Keratinocyte (primary cell): ENCODE measurements around the gene TCEANC2. TPM values are rescaled to one million over a fixed set of nuclear protein-coding genes. Genes with fewer than 3 reads are reported as not detected.

Source experiments
- DNase-seq: peaks from one replicate; pipeline ENCODE4 v3.0.0-alpha.2; 2011; ENCODE audit warnings: low read depth, missing footprints, low spot score
- FAIRE-seq: peaks from 2 replicates; lab custom pipeline; 2011; peaks lifted over from hg19 to GRCh38; lab: Jason Lieb, UNC
- H2AFZ ChIP-seq: 2 replicates; pipeline ENCODE4 v1.6.0; 2012; ENCODE audit warnings: low read length, control low read depth, inconsistent platforms; ENCODE audit not compliant: control insufficient read depth
- H3K27ac ChIP-seq: 2 replicates; pipeline ENCODE4 v1.5.1; 2011; ENCODE audit warnings: low read length; ENCODE audit not compliant: control insufficient read depth, insufficient read depth
- H3K27me3 ChIP-seq: 3 replicates; pipeline ENCODE4 v1.6.0; 2011; ENCODE audit warnings: low read length; ENCODE audit not compliant: control insufficient read depth, insufficient read depth; ENCODE audit errors: extremely low read depth
- H3K36me3 ChIP-seq, 2 experiments: 2 replicates in 1 of 2; 3 replicates in 1 of 2; pipeline ENCODE4 v1.5.1; 2011; ENCODE audit warnings: low read length in 2 of 2, mild to moderate bottlenecking in 1 of 2; ENCODE audit not compliant: control insufficient read depth in 2 of 2, insufficient read depth in 2 of 2; ENCODE audit errors: extremely low read depth in 1 of 2
- H3K4me1 ChIP-seq: 3 replicates; pipeline ENCODE4 v1.5.1; 2011; ENCODE audit warnings: low read length; ENCODE audit not compliant: control insufficient read depth, insufficient read depth; ENCODE audit errors: extremely low read depth
- H3K4me2 ChIP-seq: 3 replicates; pipeline ENCODE4 v1.6.0; 2011; ENCODE audit warnings: low read depth, low read length; ENCODE audit not compliant: control insufficient read depth, insufficient read depth; ENCODE audit errors: extremely low read depth
- H3K4me3 ChIP-seq, 3 experiments: fragments of 200-600 bp in 1 of 3; sonication (generic) in 1 of 3; 2 replicates in 2 of 3; 3 replicates in 1 of 3; pipeline ENCODE4 v1.5.1; 2011 to 2016; ENCODE audit warnings: low read length in 3 of 3, mild to moderate bottlenecking in 3 of 3, control low read depth in 2 of 3, inconsistent platforms in 1 of 3, low read depth in 1 of 3, mixed read lengths in 1 of 3, mixed run types in 1 of 3, moderate library complexity in 1 of 3; ENCODE audit not compliant: control insufficient read depth in 2 of 3, insufficient read depth in 2 of 3; ENCODE audit errors: extremely low read depth in 1 of 3
- H3K79me2 ChIP-seq: 2 replicates; pipeline ENCODE4 v1.6.0; 2012; ENCODE audit warnings: low read length; ENCODE audit not compliant: control insufficient read depth, insufficient read depth
- H3K9ac ChIP-seq: 3 replicates; pipeline ENCODE4 v1.6.0; 2011; ENCODE audit warnings: low read length; ENCODE audit not compliant: control insufficient read depth, insufficient read depth; ENCODE audit errors: extremely low read depth
- H3K9me1 ChIP-seq: 3 replicates; pipeline ENCODE4 v1.6.0; 2011; ENCODE audit warnings: low read length; ENCODE audit not compliant: control insufficient read depth, insufficient read depth; ENCODE audit errors: extremely low read depth
- H3K9me3 ChIP-seq: 2 replicates; pipeline ENCODE4 v1.5.1; 2012; ENCODE audit warnings: low read depth, low read length; ENCODE audit not compliant: control insufficient read depth
- H4K20me1 ChIP-seq: 3 replicates; pipeline ENCODE4 v1.6.0; 2011; ENCODE audit warnings: low read length; ENCODE audit not compliant: control insufficient read depth, insufficient read depth; ENCODE audit errors: extremely low read depth
- CTCF ChIP-seq, 3 experiments: IDR thresholded peaks in 1 of 3; conservative IDR thresholded peaks in 1 of 3; optimal IDR thresholded peaks in 1 of 3; 2 replicates in 2 of 3; 3 replicates in 1 of 3; pipeline versions ENCODE3 to v1.5.1; 2011; ENCODE audit warnings: low read length in 3 of 3, mild to moderate bottlenecking in 3 of 3, moderate library complexity in 2 of 3, control low read depth in 1 of 3, inconsistent platforms in 1 of 3; ENCODE audit not compliant: insufficient read depth in 2 of 3; ENCODE audit errors: extremely low read depth in 1 of 3
- EZH2 ChIP-seq: IDR thresholded peaks from one replicate; pipeline ENCODE4 v1.6.1; 2012; ENCODE audit warnings: inconsistent platforms, mild to moderate bottlenecking, low read length, moderate library complexity
- dilution Hi-C: fragments of 300-500 bp; cut with MboI; formaldehyde crosslinking; loops from one replicate; pipeline ENCODE4 v1.7.0; 2020; ENCODE audit warnings: low sequenced_read_pairs; ENCODE audit not compliant: extremely low pct_ligation_motif_present
- polyA plus RNA-seq, 5 experiments: library from polyadenylated mRNA; depleted of rRNA in 3 of 5; stranded (reverse) in 3 of 5; stranded (forward) in 1 of 5; unstranded in 1 of 5; fragments of >200 nt; gene quantifications; 1 replicate in 1 of 5; 2 replicates in 3 of 5; 3 replicates in 1 of 5; pipeline versions ENCODE4 v1.2.1 to v1.2.3, GENCODE V29; 2011 to 2012; ENCODE audit warnings: missing spikeins in 2 of 5, low read depth in 1 of 5, low replicate concordance in 1 of 5

Gene TCEANC2
- polyA plus RNA-seq, 1 donor (not counting 4 experiments of a cell fraction or from before 2014, with no cell fraction given) = 4.3 TPM

DNA sequence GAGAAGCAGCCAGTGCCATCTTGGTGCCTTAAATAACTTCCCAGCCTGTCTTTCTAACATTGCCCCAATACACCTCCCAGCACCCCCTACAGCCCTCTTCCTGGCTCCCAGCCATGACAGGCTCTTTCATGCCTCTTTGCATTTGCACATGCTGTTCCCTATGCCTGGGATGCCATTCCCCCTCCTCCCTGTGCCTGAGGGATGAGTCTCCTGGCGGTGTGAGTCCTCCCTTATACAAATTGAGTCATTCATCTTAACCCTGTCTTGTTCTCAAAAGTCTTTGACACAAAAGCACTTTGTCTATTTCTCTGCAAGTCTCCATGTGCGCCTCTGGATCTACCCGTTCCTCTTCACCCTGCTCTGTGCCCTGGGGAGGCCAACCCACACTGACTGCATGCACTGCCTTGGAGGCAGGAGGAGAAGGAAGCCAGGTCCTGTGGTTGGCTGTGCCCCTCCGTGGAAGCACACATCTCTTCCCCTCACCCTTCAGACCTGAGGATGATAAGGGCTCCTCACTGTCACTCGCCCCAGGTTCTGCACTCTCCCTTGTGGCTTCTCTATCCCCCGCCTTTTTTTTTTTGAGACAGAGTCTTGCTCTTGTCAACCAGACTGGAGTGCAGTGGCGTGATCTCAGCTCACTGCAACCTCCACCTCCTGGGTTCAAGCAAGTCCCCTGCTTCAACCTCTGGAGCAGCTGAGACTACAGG, 74.3 kb downstream of the TCEANC2 start:
- FAIRE-seq = no peak

GRCh38 chr1:54129858-54130257, 76.5 kb downstream of the TCEANC2 start:
- TF ChIP-seq EZH2 (no peak), CTCF (optimal IDR thresholded peaks at IDR 0.05 in 1 of 3, IDR thresholded peaks at IDR 0.05 in 1 of 3, conservative IDR thresholded peaks at IDR 0.05 in 1 of 3; ENCODE audit: extremely low read depth in 1 of 3, insufficient read depth in 2 of 3, low read length in 3 of 3) (no peak)
- Histone ChIP-seq H3K27me3 (peaks cover 16% of the 10 kb centered on the region), H3K36me3 (no peaks in the 10 kb centered on the region), H3K9me3 (no peaks in the 10 kb centered on the region), H3K4me2 (no peak overlapping the region), H2AFZ (no peak overlapping the region), H3K27ac (no peak overlapping the region), H4K20me1 (no peaks in the 10 kb centered on the region), H3K79me2 (no peaks in the 10 kb centered on the region), H3K4me1 (no peaks in the 10 kb centered on the region), H3K9ac (no peak overlapping the region), H3K9me1 (no peaks in the 10 kb centered on the region), H3K4me3 (no peak overlapping the region)
- FAIRE-seq (no peak), DNase-seq (no peak)
- dilution Hi-C loops = no loop called here

More for the DNA sequence above, 74.3 kb downstream of the TCEANC2 start:
- no peak overlapping the region for H3K9ac ChIP-seq
- H3K27me3 ChIP-seq = peaks cover 16% of the 10 kb centered on the region
- H3K9me1 ChIP-seq = no peaks in the 10 kb centered on the region
- no peak overlapping the region for H3K4me3 ChIP-seq
- H2AFZ ChIP-seq = no peak overlapping the region
- H3K79me2 ChIP-seq = no peaks in the 10 kb centered on the region
- H3K4me2 ChIP-seq = no peak overlapping the region
- no peaks in the 10 kb centered on the region for H4K20me1 ChIP-seq
- no peaks in the 10 kb centered on the region for H3K9me3 ChIP-seq
- no peak for DNase-seq
- H3K27ac ChIP-seq = no peak overlapping the region
- TF ChIP-seq CTCF (optimal IDR thresholded peaks at IDR 0.05 in 1 of 3, IDR thresholded peaks at IDR 0.05 in 1 of 3, conservative IDR thresholded peaks at IDR 0.05 in 1 of 3; ENCODE audit: extremely low read depth in 1 of 3, insufficient read depth in 2 of 3, low read length in 3 of 3) = no peak
- TF ChIP-seq EZH2 = no peak
- no peaks in the 10 kb centered on the region for H3K36me3 ChIP-seq
- dilution Hi-C loops = no loop called here
- no peaks in the 10 kb centered on the region for H3K4me1 ChIP-seq
